Heart right ventricle (tissue), 16 donors: ENCODE results near the gene BZW1. TPM values are rescaled to one million over a fixed set of nuclear protein-coding genes. Genes with fewer than 3 reads are reported as not detected.

Experiments
- ATAC-seq, 8 donors: fragments of 200-7000 bp; cut with Tn5 transposase; one replicate each; pipeline ENCODE4 v1.9.1; 2020; ENCODE audit warnings: mild to moderate bottlenecking in 8 of 8, moderate library complexity in 8 of 8, moderate number of reproducible peaks in 1 of 8
- DNase-seq, 2 donors: peaks; one replicate each; pipeline ENCODE4 v3.0.0-alpha.2; 2020
- H3K27ac ChIP-seq, 10 donors: fragments of 200-600 bp; sonication (generic) in 2 of 10; one replicate each; pipeline versions ENCODE4 v1.5.0 to v1.8.0; 2020 to 2022; ENCODE audit warnings: mild to moderate bottlenecking in 3 of 10
- H3K27me3 ChIP-seq, 7 donors: fragments of 200-600 bp; one replicate each; pipeline ENCODE4 v1.8.0; 2021 to 2022; ENCODE audit warnings: mild to moderate bottlenecking in 2 of 7
- H3K36me3 ChIP-seq, 9 donors: fragments of 200-600 bp; sonication (generic) in 1 of 9; one replicate each; pipeline versions ENCODE4 v1.5.0 to v1.8.0; 2020 to 2022; ENCODE audit warnings: mild to moderate bottlenecking in 2 of 9
- H3K4me1 ChIP-seq, 9 donors: fragments of 200-600 bp; sonication (generic) in 1 of 9; one replicate each; pipeline versions ENCODE4 v1.5.0 to v1.8.0; 2020 to 2022; ENCODE audit warnings: mild to moderate bottlenecking in 4 of 9
- H3K4me3 ChIP-seq, 10 donors: fragments of 200-600 bp; sonication (generic) in 2 of 10; one replicate each; pipeline versions ENCODE4 v1.5.0 to v1.8.0; 2020 to 2022; ENCODE audit warnings: mild to moderate bottlenecking in 7 of 10, moderate library complexity in 2 of 10
- H3K9me3 ChIP-seq, 11 donors: fragments of 200-600 bp in 10 of 11; sonication (generic) in 2 of 11; one replicate each; pipeline versions ENCODE4 v1.5.0 to v1.8.0; 2013 to 2022; ENCODE audit warnings: mild to moderate bottlenecking in 2 of 11, control low read depth in 1 of 11, moderate library complexity in 1 of 11
- WGBS, 2 donors: extraction: QIAGEN DNeasy Blood & Tissue Kit; methylation state at CpG; one replicate each; pipeline ENCODE4 v1.1.7; 2013; ENCODE audit warnings: inconsistent platforms in 1 of 2; 5-methylcytosine and 5-hydroxymethylcytosine counted together
- intact Hi-C, 10 donors: fragments of 100-400 bp; cut with DNase I; formaldehyde crosslinking; loops; one replicate each; pipeline versions ENCODE4 v1.11.1 to v1.14.2; 2022
- polyA plus RNA-seq, 2 donors: library from polyadenylated mRNA; stranded (reverse); fragments of 200-250 nt; gene quantifications; one replicate each; pipeline ENCODE4 v1.2.3, GENCODE V29; 2013
- total RNA-seq, 10 donors: library from RNA; stranded (reverse); fragmentation: NEBNext Ultra II Directional in 3 of 10; extraction: Animal tissue kit (Norgen Biotek cat#: 25700) in 3 of 10; gene quantifications; one replicate each; pipeline versions ENCODE4 v1.2.1 to v1.2.4, GENCODE V29; 2021 to 2023
- TF ChIP-seq, protein P1 (sequence below), 9 donors: fragments of 200-600 bp; sonication (generic) in 2 of 9; IDR thresholded peaks; one replicate each; pipeline versions ENCODE4 v1.5.0 to v1.8.0; 2021 to 2022; ENCODE audit warnings: antibody characterized with exemption in 9 of 9, mild to moderate bottlenecking in 5 of 9, moderate library complexity in 1 of 9
- donor health status: Arrhythmogenic right ventricular cardiomyopathy.
- donor health status: ischemic (EF 13 %, LVEDD 7.1; RV severe dilation, severe dysfunction).
- donor health status: healthy with polysubstance abuse.
- donor health status: DM: no; HTN: yes; CAD: no.
- donor health status: DM: no; HTN: no; CAD: no.
- donor health status: ischemic (EF 25% LVEDD 6.9; RV normal size, moderate dysfunction).
- donor health status: ischemic (EF 25% LVEDD 5.7; RV mildly dilated, moderate dysfunction).
- donor health status: healthy.
- donor health status: DM: yes; HTN: yes; CAD: no.
- donor health status: Ischemic cardiomyopathy.
- donor health status: ischemic (EF 35%, LVEDD 5.7; RV mildly dilated, moderate dysfunction).
- donor health status: nonischemic (EF 11% LVEDD 7.7; RV severe dilation, severe dysfunction).
- donor health status: DM: yes; HTN: yes; CAD: no.
- donor health status: PGD.
- donor health status: ischemic (EF 29% LVEDD 5.4; RV normal size, mild dysfunction).
- donor health status: nonischemic (EF 23%, LVEDD 6.1; RV moderate dilation, normal function).

The BZW1 gene
- total and polyA plus RNA-seq, 12 donors = 15.4 to 133 (median 77.0) TPM

DNA sequence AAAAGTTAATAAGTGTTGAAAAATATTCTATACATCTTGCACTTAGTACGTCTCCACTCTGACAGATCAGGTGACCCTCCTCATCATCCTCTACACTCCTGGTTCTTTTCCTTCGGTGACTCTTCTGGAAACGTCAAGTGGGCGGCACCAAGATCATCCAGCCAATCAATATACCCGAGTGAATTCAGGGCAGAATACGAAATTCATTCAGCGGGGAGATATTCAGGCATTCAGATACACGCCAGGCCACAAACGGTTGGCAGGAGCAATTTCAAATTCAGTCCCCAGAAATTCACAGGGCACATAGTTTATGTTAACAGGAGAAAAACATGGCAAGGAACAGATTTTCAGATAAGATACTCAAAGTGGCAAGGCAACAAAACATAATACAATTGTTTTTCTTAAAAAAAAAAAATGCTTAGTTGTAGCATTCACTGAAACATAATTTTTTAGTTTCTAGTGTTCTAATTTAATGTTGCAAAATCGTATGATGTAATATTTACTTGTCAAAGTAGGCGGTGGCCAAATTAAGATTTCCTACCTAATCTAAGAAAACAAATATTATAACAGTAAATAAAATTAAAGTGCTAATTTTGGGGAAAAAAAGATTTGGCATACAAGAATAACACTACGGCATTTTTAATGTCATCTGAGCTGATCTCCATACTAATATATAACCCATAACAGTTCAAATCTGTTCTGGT lies 48.5 kb downstream of the BZW1 start:
- Histone ChIP-seq H3K27me3 (no peaks in the 10 kb centered on the region), H3K27ac (peak overlapping the region in 5 of 10 donors; percentile 0 to 22 (median 9)), H3K4me3 (peak overlapping the region in 9 of 10 donors; percentile 73 to 98 (median 90)), H3K9me3 (no peaks in the 10 kb centered on the region), H3K36me3 (peaks cover 0 to 67% (median 47%) of the 10 kb centered on the region in 9 donors), H3K4me1 (peaks cover 12 to 71% (median 51%) of the 10 kb centered on the region in 9 donors)
- DNase-seq (no peak), ATAC-seq (no peak)
- TF ChIP-seq, protein P1, sequence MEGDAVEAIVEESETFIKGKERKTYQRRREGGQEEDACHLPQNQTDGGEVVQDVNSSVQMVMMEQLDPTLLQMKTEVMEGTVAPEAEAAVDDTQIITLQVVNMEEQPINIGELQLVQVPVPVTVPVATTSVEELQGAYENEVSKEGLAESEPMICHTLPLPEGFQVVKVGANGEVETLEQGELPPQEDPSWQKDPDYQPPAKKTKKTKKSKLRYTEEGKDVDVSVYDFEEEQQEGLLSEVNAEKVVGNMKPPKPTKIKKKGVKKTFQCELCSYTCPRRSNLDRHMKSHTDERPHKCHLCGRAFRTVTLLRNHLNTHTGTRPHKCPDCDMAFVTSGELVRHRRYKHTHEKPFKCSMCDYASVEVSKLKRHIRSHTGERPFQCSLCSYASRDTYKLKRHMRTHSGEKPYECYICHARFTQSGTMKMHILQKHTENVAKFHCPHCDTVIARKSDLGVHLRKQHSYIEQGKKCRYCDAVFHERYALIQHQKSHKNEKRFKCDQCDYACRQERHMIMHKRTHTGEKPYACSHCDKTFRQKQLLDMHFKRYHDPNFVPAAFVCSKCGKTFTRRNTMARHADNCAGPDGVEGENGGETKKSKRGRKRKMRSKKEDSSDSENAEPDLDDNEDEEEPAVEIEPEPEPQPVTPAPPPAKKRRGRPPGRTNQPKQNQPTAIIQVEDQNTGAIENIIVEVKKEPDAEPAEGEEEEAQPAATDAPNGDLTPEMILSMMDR (IDR thresholded peaks at IDR 0.05) = no peak
- intact Hi-C loops = loop anchor here in 4 of 10 donors (5.0 kb wide), 1 partner anchor 48 kb away; the partner anchor contains the start of gene BZW1 (in 4 of the 4)
- 15 to 17% methylated on average over 12 of the region's 12 CpGs for WGBS, 2 donors

DNA sequence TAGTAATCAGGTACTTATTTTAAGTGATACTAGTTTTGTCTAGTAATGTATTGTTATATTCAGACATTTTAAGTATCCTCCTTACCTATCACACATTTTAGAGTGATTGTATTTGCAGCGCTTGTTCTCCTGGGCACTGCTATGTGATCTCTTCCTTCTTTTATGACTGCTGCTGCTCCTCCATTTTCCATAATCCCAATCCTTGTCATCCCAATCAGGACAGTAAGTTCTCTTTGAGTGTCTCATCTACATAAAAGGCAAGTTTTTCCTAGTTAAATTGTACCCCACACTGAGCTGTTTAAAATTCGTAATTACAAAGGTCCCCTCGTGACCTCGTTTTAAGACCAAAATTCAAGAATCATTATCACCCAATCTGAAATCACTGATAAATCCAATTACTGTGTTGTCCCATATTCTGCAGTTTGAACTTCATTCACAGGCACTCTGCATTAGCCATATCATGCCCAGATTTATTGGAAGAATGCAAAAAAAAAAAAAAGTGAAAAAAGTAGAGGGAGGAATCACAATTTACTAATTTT lies 50.0 kb downstream of the BZW1 start:
- Histone ChIP-seq H3K27me3 (no peaks in the 10 kb centered on the region), H3K4me1 (peaks cover 12 to 70% (median 61%) of the 10 kb centered on the region in 9 donors), H3K36me3 (peaks cover 0 to 52% (median 33%) of the 10 kb centered on the region in 9 donors), H3K4me3 (peak overlapping the region; percentile 73 to 98 (median 90)), H3K9me3 (no peaks in the 10 kb centered on the region), H3K27ac (peak overlapping the region in 8 of 10 donors; percentile 5 to 100 (median 100))
- intact Hi-C loops = loop anchor here in 4 of 10 donors (5.0 kb wide), 1 partner anchor 49 kb away; the partner anchor contains the start of gene BZW1 (in 4 of the 4)
- TF ChIP-seq, protein P1 (IDR thresholded peaks at IDR 0.05) = no peak
- WGBS, 2 donors = 4 to 5% methylated on average over 4 of the region's 4 CpGs
- no peak for ATAC-seq
- no peak for DNase-seq

- Histone ChIP-seq H3K27me3 (no peaks in the 10 kb centered on the region), H3K9me3 (no peaks in the 10 kb centered on the region), H3K4me3 (peak overlapping the region; percentile 73 to 98 (median 90)), H3K4me1 (peaks cover 11 to 69% (median 52%) of the 10 kb centered on the region in 9 donors), H3K27ac (peak overlapping the region in 9 of 10 donors; percentile 99 to 100 (median 100)), H3K36me3 (peaks cover 0 to 44% (median 24%) of the 10 kb centered on the region in 9 donors)
- TF ChIP-seq, protein P1 (IDR thresholded peaks at IDR 0.05) = no peak
- 1% methylated on average over 13 of the region's 13 CpGs for WGBS, 2 donors
- DNase-seq (no peak), ATAC-seq (no peak)
- intact Hi-C loops = loop anchor here in 4 of 10 donors (5.0 kb wide), 1 partner anchor 50 kb away; the partner anchor contains the start of gene BZW1 (in 4 of the 4)
These were observed 50.9 kb downstream of the BZW1 start for GRCh38 chr2:200862532-200863000.

DNA sequence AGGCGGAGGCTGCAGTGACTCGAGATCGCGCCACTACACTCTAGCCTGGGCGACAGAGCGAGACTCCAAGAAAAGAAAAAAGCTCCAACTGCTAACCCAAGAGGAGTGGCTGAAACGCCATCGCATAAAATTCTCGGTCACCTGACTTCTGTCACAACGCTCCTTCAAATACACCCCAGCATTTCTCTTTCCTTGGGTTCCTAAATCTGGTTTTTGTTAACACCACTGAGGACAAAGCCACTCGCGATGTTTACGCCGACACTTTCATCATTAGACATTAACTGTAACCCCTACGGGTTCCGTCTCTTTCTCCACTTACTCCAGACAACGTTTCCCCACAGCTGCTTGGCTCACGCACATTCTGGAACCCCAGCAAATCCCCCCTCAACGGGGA lies 52.1 kb downstream of the BZW1 start:
- Histone ChIP-seq H3K9me3 (no peaks in the 10 kb centered on the region), H3K27me3 (no peaks in the 10 kb centered on the region), H3K36me3 (peaks cover 0 to 31% (median 13%) of the 10 kb centered on the region in 9 donors), H3K27ac (peak overlapping the region; percentile 99 to 100 (median 100)), H3K4me3 (peak overlapping the region; percentile 73 to 98 (median 90)), H3K4me1 (peaks cover 5 to 57% (median 40%) of the 10 kb centered on the region in 9 donors)
- TF ChIP-seq, protein P1 (IDR thresholded peaks at IDR 0.05) = no peak
- DNase-seq = peak in 1 of 2 donors; percentile 16
- WGBS, 2 donors = 0 to 1% methylated on average over 19 of the region's 19 CpGs
- peak in 6 of 8 donors; percentile 1 to 20 (median 10) for ATAC-seq
- intact Hi-C loops = loop anchor here in 7 of 10 donors (2.0 to 5.0 kb wide), 4 partner anchors 25 to 253 kb away; partner anchors contain the start of genes BZW1 (in 6 of the 7), NIF3L1 (in 2 of the 7), PPIL3 (in 2 of the 7) and CFLAR (in 1 of the 7)
